SW480 (cell line): ENCODE data around the gene CFAP99.
A peak's percentile ranks its signal among the peaks of the same experiment; 100 is the strongest.

ENCODE experiments used
- DNase-seq: peaks from one replicate; pipeline ENCODE4 v3.0.0-alpha.2; 2016; ENCODE audit warnings: low spot score

Gene CFAP99

GRCh38 chr4:2390784-2391421 is 27.9 kb upstream of the CFAP99 start:
- no peak for DNase-seq

GRCh38 chr4:2393353-2394270 is 25.1 kb upstream of the CFAP99 start:
- DNase-seq, result no peak

- no peak for DNase-seq
These were observed 24.2 kb upstream of the CFAP99 start for GRCh38 chr4:2394528-2394927.

GRCh38 chr4:2395038-2395437 is 23.7 kb upstream of the CFAP99 start:
- no peak for DNase-seq

- no peak for DNase-seq
These were observed 23.2 kb upstream of the CFAP99 start for GRCh38 chr4:2395584-2395983.

GRCh38 chr4:2396781-2397368 is 21.9 kb upstream of the CFAP99 start:
- DNase-seq, result no peak

- no peak for DNase-seq
These were observed 21.0 kb upstream of the CFAP99 start for GRCh38 chr4:2397596-2398379.

GRCh38 chr4:2399216-2399615 is 19.5 kb upstream of the CFAP99 start:
- no peak for DNase-seq

GRCh38 chr4:2399631-2400190 is 19.0 kb upstream of the CFAP99 start:
- DNase-seq, result no peak

- no peak for DNase-seq
These were observed 17.7 kb upstream of the CFAP99 start for GRCh38 chr4:2400841-2401609.

- DNase-seq, result no peak
These were observed 17.2 kb upstream of the CFAP99 start for GRCh38 chr4:2401610-2401983.

GRCh38 chr4:2402048-2402842 is 16.5 kb upstream of the CFAP99 start:
- peak; percentile 68 for DNase-seq

GRCh38 chr4:2402941-2403340 is 15.8 kb upstream of the CFAP99 start:
- no peak for DNase-seq

- DNase-seq, result no peak
These were observed 12.3 kb upstream of the CFAP99 start for GRCh38 chr4:2406406-2406805.

- no peak for DNase-seq
These were observed 11.8 kb upstream of the CFAP99 start for GRCh38 chr4:2406920-2407319.

GRCh38 chr4:2407991-2408342 is 10.8 kb upstream of the CFAP99 start:
- DNase-seq, result no peak

- DNase-seq, result peak; percentile 61
These were observed 10.3 kb upstream of the CFAP99 start for GRCh38 chr4:2408401-2408958.

GRCh38 chr4:2408976-2409375 is 9.8 kb upstream of the CFAP99 start:
- no peak for DNase-seq

GRCh38 chr4:2409381-2409783 is 9.4 kb upstream of the CFAP99 start:
- no peak for DNase-seq
